Measurements from ENCODE around the gene ARMC5.

GRCh38 chr16:31508706-31509195 lies 49.5 kb downstream of the ARMC5 start:
- TF ChIP-seq EZH2 (IDR thresholded peaks at IDR 0.05; ENCODE audit: insufficient read depth, poor library complexity, severe bottlenecking): no peak
- TF ChIP-seq EZH2phosphoT487 (IDR thresholded peaks at IDR 0.05; ENCODE audit: insufficient read depth, low read depth): no peak
